Measurements from ENCODE around the gene CACNG4. TPM values are rescaled to one million over a fixed set of nuclear protein-coding genes. Genes with fewer than 3 reads are reported as not detected.
A peak's percentile ranks its signal among the peaks of the same experiment; 100 is the strongest.

The CACNG4 gene
- polyA plus RNA-seq, 3 donors, result not detected

- H4K20me1 ChIP-seq (ENCODE audit: insufficient read depth, low read length), result no peaks in the 10 kb centered on the region
- no peak overlapping the region for H3K27ac Mint-ChIP-seq
- peaks cover 22% of the 10 kb centered on the region for H3K4me1 Mint-ChIP-seq
- no peak overlapping the region for H2AFZ ChIP-seq (ENCODE audit: insufficient read depth, low read depth, low read length, poor library complexity, severe bottlenecking)
- intact Hi-C loops (cut with micrococcal nuclease), result no loop called here
- no peak overlapping the region for H3K27ac ChIP-seq (ENCODE audit: low read depth in 1 of 2, low read length in 2 of 2)
- H3K27me3 ChIP-seq (ENCODE audit: control insufficient read depth in 2 of 2, insufficient read depth in 2 of 2, low read length in 2 of 2), result peaks cover 12 to 18% of the 10 kb centered on the region in 2 donors
- peaks cover 2 to 15% (median 6%) of the 10 kb centered on the region in 7 donors for H3K9me3 Mint-ChIP-seq
- no peak overlapping the region for H3K9ac ChIP-seq (ENCODE audit: insufficient read depth, low read length, poor library complexity, severe bottlenecking)
- no peaks in the 10 kb centered on the region for H3K36me3 ChIP-seq (replicated peaks in 1 of 2; ENCODE audit: control insufficient read depth in 1 of 2, insufficient read depth in 2 of 2, low read length in 2 of 2)
- no peak overlapping the region for H3K4me3 ChIP-seq (replicated peaks in 1 of 3; ENCODE audit: low read depth in 2 of 3, low read length in 3 of 3)
- H3K4me1 ChIP-seq (ENCODE audit: control insufficient read depth in 1 of 2, insufficient read depth in 2 of 2, low read length in 2 of 2), result peaks cover 6 to 15% of the 10 kb centered on the region in 2 donors
- H3K4me2 ChIP-seq (replicated peaks; ENCODE audit: extremely low read depth, low read length, poor library complexity, severe bottlenecking), result no peak overlapping the region
- DNase-seq, result no peak
- no peak overlapping the region for H3K4me3 Mint-ChIP-seq
- H3K36me3 Mint-ChIP-seq, result no peaks in the 10 kb centered on the region
- H3K9me3 ChIP-seq (replicated peaks in 1 of 2; ENCODE audit: control insufficient read depth in 1 of 2, insufficient read depth in 1 of 2, low read length in 2 of 2), result peaks cover under 1 to 6% of the 10 kb centered on the region in 2 donors
- no peaks in the 10 kb centered on the region for H3K79me2 ChIP-seq (ENCODE audit: insufficient read depth, low read length)
- peaks cover 23 to 34% (median 23%) of the 10 kb centered on the region in 3 donors for H3K27me3 Mint-ChIP-seq (ENCODE audit: low read depth in 3 of 3)
- no peak for TF ChIP-seq CTCF (IDR thresholded peaks at IDR 0.05)
- WGBS (ENCODE audit: insufficient coverage), result 100% methylated on average over 1 of the region's 6 CpGs
Measured at GRCh38 chr17:66943484-66943883, 21.0 kb upstream of the CACNG4 start.

- H3K4me1 ChIP-seq (ENCODE audit: control insufficient read depth in 1 of 2, insufficient read depth in 2 of 2, low read length in 2 of 2), result peaks cover 6 to 15% of the 10 kb centered on the region in 2 donors
- peaks cover 0 to 9% (median 0%) of the 10 kb centered on the region in 7 donors for H3K9me3 Mint-ChIP-seq
- no peak overlapping the region for H3K4me3 ChIP-seq (replicated peaks in 1 of 3; ENCODE audit: low read depth in 2 of 3, low read length in 3 of 3)
- H3K27me3 Mint-ChIP-seq (ENCODE audit: low read depth in 3 of 3), result peaks cover 23 to 34% (median 24%) of the 10 kb centered on the region in 3 donors
- H3K4me2 ChIP-seq (replicated peaks; ENCODE audit: extremely low read depth, low read length, poor library complexity, severe bottlenecking), result no peak overlapping the region
- no peaks in the 10 kb centered on the region for H4K20me1 ChIP-seq (ENCODE audit: insufficient read depth, low read length)
- TF ChIP-seq CTCF (IDR thresholded peaks at IDR 0.05), result no peak
- H3K27ac ChIP-seq (ENCODE audit: low read depth in 1 of 2, low read length in 2 of 2), result no peak overlapping the region
- no peaks in the 10 kb centered on the region for H3K36me3 Mint-ChIP-seq
- no peaks in the 10 kb centered on the region for H3K36me3 ChIP-seq (replicated peaks in 1 of 2; ENCODE audit: control insufficient read depth in 1 of 2, insufficient read depth in 2 of 2, low read length in 2 of 2)
- no peaks in the 10 kb centered on the region for H3K9me3 ChIP-seq (replicated peaks in 1 of 2; ENCODE audit: control insufficient read depth in 1 of 2, insufficient read depth in 1 of 2, low read length in 2 of 2)
- peaks cover 22% of the 10 kb centered on the region for H3K4me1 Mint-ChIP-seq
- H3K4me3 Mint-ChIP-seq, result peak overlapping the region; percentile 31 to 77
- peak overlapping the region; percentile 37 for H2AFZ ChIP-seq (ENCODE audit: insufficient read depth, low read depth, low read length, poor library complexity, severe bottlenecking)
- H3K9ac ChIP-seq (ENCODE audit: insufficient read depth, low read length, poor library complexity, severe bottlenecking), result no peak overlapping the region
- peaks cover 12 to 18% of the 10 kb centered on the region in 2 donors for H3K27me3 ChIP-seq (ENCODE audit: control insufficient read depth in 2 of 2, insufficient read depth in 2 of 2, low read length in 2 of 2)
- intact Hi-C loops (cut with micrococcal nuclease), result no loop called here
- 17% methylated on average over 7 of the region's 15 CpGs for WGBS (ENCODE audit: insufficient coverage)
- DNase-seq, result no peak
- H3K27ac Mint-ChIP-seq, result no peak overlapping the region
- H3K79me2 ChIP-seq (ENCODE audit: insufficient read depth, low read length), result no peaks in the 10 kb centered on the region
Measured at GRCh38 chr17:66944351-66945146, 20.0 kb upstream of the CACNG4 start.

Data from CD14-positive monocyte (primary cell).